Fibroblast of mammary gland (primary cell): ENCODE results near the gene EEF2K.

ENCODE experiments used
- DNase-seq: peaks from one replicate; pipeline ENCODE4 v3.0.0-alpha.2; 2010; ENCODE audit warnings: low read depth
- H3K4me3 ChIP-seq: 2 replicates; pipeline ENCODE4 v1.5.1; 2011; ENCODE audit warnings: low read depth, mild to moderate bottlenecking, low read length, moderate library complexity; ENCODE audit not compliant: control insufficient read depth
- TF ChIP-seq, protein P1 (sequence below): conservative IDR thresholded peaks from 2 replicates; pipeline ENCODE4 v1.5.1; 2011; ENCODE audit warnings: low read depth, low read length, inconsistent platforms; ENCODE audit not compliant: control insufficient read depth, insufficient read depth

The EEF2K gene

DNA sequence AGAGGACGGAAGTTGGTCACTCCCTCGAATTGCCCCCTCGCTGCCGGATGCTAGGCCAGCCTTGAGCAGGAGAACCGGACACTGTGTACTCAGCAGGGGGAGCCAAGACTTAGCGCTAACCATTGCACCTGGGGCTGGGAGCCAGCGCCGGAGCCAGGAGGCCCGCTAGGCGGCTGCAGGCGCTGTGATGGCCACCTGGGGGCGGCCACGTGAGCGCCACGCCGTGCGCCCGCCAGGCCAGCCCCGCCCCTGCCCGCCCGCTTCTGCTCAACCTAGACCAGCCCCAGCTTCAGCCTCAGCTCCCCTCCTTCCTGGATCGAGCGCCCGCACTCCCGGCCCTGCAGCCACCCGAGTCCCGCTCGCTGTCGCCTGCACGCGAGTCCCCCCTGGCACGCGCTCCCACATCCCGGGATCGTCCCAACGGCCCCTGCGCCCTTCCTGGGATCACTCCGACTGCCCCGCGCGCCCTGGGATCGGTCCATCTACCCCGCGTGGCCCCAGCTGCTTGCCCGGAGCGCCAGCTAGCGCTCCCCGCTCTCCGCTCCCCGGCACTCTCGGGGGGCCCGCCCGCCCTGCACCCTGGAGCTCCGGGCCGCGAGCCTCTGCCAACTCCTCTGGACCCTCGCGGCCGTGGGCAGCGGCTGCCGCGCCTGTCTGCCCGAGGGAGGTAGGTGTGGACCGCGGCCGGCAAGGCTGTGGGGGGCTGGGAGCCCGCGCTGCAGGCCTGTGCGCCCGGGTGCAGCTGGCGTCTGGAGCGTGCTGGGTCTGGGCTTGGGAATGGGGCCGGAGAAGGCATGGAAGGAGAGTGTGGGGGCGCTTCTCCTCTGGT lies at the start of gene EEF2K:
EEF2K (plus strand) TSS at position 266 of the 829 bp plus-strand sequence. CDS start 19,452 bp downstream, outside the sequence.
- peak; percentile 95 for DNase-seq
- H3K4me3 ChIP-seq: peak within 1 kb of the TSS; percentile 85
- TF ChIP-seq, protein P1, sequence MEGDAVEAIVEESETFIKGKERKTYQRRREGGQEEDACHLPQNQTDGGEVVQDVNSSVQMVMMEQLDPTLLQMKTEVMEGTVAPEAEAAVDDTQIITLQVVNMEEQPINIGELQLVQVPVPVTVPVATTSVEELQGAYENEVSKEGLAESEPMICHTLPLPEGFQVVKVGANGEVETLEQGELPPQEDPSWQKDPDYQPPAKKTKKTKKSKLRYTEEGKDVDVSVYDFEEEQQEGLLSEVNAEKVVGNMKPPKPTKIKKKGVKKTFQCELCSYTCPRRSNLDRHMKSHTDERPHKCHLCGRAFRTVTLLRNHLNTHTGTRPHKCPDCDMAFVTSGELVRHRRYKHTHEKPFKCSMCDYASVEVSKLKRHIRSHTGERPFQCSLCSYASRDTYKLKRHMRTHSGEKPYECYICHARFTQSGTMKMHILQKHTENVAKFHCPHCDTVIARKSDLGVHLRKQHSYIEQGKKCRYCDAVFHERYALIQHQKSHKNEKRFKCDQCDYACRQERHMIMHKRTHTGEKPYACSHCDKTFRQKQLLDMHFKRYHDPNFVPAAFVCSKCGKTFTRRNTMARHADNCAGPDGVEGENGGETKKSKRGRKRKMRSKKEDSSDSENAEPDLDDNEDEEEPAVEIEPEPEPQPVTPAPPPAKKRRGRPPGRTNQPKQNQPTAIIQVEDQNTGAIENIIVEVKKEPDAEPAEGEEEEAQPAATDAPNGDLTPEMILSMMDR: peak; percentile 50

DNA sequence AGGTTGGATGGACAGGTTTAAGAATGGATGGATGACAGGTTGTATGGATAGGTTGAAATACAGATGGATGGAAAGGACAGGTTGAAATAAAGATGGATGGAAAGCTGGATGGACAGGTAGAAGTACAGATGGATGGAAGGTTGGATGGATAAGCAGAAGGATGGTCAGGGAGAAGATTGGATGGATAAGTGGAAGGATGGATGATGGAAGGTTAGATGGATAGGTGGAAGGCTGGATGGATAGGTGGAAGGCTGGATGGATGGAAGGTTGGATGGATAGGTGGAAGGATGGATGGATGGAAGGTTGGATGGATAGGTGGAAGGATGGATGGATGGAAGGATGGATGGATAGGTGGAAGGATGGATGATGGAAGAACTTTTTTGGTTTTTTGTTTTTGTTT lies 44.7 kb upstream of the EEF2K start:
- DNase-seq: no peak
- H3K4me3 ChIP-seq: no peak overlapping the region
- TF ChIP-seq, protein P1: no peak

DNA sequence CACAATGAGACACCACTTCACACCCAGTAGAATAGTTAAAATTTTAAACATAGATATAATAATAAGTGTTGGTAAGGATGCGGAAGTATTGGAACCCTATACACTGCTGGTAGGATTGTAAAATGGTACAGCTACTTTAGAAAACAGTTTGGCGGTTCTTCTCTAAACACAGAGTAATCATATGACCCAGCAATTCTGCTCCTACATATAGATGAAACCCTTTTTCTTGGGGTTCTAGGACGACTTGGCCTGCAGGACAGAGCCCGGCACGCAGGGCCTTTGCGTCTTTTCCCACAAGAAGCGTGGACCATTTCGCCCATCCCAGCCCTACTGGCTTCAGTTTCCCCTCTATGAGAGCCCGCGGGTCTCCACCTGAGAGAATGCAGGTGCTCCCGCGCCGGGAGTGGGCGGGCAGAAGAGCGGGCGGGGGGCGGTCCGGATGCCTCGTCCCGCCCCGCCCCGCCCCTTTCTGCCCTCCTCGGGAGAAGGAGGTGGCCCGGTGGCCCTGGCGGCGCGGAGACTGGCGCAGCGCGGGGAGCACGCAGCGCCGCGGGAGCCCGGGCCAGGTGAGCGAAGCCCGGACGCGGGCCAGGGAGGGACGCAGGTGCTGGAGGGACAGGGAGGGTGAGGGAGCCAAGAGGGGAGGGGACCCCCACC lies 44.0 kb upstream of the EEF2K start, which contains the start of gene SDR42E2:
SDR42E2 (plus strand) TSS at position 508 of the 657 bp plus-strand sequence. CDS start 3,077 bp downstream, outside the sequence.
- no peak within 1 kb of the TSS for H3K4me3 ChIP-seq
- no peak for DNase-seq
- TF ChIP-seq, protein P1: no peak

DNA sequence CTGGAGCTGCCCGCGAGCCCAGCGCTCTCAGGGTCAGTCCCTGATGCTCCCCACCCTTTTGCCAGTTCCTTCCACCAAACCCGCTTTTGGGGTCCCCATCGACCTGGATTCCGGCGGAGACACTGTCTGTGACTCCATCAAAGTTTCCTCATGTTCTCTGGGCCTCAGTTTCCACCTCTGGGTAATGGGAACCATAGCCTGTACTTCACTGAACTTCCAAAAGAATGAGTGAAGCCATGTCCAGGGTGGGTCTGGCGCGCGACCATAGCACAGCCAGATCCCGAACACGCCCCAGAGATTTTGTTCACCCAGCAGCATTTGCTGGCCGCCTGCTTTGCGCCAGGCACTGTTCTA lies 43.4 kb upstream of the EEF2K start:
- TF ChIP-seq, protein P1: no peak
- H3K4me3 ChIP-seq: no peak overlapping the region
- no peak for DNase-seq

DNA sequence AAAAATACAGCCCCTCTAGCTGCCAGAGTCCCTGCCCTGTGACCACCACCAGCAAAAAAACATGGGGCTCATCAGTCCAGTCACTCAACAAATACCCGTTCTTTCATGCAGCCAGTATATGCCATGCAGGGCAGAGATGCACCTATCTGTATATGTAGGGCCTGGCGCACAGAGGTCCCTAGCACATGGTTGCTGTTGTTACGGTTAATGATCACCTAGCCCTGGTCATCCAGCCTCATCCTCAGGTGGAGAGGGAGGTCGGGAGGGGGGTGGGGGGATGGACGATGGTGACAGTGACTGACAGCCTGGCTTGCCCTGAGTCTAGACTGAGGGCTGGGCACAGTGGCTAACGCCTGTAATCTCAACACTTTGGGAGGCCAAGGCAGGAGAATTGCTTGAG lies 42.3 kb upstream of the EEF2K start:
- DNase-seq: no peak
- no peak overlapping the region for H3K4me3 ChIP-seq
- TF ChIP-seq, protein P1: no peak

DNA sequence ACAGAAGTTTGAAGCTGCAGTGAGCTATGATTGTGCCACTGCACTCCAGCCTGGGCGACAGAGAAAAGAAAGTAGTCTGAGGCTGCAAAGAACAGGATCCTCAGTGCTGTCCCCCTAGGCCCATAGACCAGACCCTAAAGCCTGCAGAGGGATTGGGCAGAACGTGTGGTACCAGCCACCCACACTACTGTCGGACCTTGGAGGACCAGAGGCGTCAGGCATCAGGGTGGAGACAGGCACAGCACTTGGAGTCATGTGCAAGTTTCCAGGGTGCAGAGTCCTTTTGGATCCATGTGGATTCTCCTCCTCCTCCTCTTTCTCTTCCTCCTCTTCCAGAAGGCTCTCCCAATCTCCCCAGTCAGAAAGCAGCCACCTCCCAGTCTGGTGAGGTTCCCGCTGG lies 41.6 kb upstream of the EEF2K start:
- DNase-seq: no peak
- TF ChIP-seq, protein P1: no peak
- no peak overlapping the region for H3K4me3 ChIP-seq
